GM19240 (cell line): ENCODE results near the gene PDE7B.

Experiments
- DNase-seq: peaks from one replicate; pipeline ENCODE4 v3.0.0; 2011; ENCODE audit warnings: low spot score; ENCODE audit not compliant: insufficient read length

The PDE7B gene

DNA sequence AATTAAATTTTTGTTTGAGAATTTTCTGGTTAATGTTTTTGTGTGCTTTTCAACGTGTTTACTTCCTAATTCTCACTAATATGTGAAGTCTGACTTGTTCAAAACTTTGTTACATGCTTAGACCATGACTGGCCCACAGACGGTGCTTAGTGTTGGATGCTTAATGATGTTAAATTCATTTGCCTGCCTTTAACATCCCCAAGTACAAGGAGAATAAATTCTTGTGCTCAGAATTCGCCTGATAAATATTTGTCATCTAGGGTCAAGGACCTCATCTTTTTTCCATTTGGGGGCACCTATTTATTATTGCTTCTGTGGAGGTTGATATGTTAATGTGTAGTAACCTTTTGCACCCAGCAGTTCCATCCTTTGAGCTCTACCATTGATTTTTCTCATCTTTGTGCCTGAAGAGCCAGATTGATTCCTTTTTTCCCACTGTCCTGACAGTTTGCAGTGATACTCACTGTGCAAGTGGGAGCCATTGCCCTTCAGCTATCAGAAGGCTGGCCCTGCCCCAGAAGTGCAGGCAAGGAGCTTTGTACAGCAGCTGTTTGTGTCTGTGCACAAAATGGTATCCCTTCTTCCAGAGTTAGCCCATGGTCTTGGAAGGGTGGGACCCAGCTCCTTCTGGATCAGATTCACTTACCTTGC is 170.8 kb downstream of the PDE7B start:
- no peak for DNase-seq

DNA sequence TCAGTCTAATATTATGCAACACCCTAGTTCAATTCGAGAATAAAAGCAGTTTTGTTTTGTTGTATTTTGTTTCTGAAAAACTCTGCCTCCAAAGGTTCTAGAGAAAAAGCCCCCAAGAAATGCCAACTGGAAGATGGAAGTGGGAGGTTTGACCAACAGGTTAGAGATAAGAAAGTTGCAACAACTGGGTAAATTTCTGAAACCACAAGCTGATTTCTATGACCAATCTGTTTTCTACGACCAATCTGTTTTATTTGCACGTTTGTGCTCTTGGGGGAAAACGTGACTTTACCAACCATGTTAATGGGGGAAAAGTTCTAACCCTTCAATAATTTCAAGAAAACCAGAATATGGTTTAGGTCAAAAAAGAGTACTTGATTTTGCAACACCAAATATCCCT is 173.2 kb downstream of the PDE7B start:
- no peak for DNase-seq

DNA sequence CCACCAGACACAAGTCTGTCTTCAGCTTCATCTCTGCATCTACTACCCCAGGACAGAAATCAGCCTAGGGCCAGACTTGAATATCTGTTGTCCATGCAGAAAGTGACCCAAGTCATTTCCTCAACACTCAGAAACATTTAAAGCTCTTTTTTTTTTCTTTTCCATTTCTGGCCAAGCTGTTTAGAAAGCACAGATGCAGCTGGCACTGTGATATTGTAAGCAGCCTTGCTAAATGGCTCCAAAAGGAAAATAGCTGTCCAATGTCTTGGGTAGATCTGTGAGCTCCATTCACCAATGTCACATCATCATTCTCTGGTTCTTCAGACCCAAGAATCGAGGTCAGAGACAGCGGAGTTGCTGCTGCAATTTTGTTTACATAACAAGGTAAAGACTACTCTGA is 174.2 kb downstream of the PDE7B start:
- no peak for DNase-seq

DNA sequence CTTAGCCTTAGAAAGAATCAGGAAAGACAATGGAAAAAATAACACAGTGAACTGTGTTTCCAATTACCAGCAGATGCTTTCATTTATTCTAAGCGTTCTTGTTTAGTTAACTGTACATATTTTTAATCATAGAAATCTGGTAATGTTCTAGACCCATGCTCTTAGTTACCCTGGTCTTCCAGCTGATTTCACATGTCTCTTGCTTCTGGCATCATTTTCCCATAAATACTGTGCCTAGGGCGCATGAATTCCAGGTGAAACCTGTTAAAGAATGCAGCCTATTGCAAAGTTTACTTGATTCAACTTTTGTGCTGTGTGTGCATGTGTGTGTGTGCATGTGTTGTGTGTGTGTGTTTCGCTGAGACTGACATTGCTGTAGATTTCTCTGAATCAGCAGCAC is 178.6 kb downstream of the PDE7B start:
- DNase-seq, result no peak

DNA sequence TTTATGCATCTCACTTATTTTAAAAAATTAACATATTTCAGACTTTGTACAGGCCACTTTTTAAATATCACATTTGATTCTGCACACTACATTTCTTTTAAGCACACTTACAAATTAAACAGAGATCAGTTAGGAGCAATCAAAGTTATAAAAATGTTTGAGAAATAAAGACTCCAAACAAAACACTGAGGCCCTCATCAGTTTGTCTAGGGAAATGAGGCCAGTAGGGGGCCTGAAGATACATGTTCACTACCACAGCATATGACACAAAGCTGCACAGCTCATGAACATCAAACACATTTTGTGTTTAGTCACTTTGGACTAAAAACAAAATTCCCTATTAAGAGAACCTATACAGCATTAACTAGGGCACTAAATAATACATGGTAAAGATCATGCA is 180.5 kb downstream of the PDE7B start:
- no peak for DNase-seq

DNA sequence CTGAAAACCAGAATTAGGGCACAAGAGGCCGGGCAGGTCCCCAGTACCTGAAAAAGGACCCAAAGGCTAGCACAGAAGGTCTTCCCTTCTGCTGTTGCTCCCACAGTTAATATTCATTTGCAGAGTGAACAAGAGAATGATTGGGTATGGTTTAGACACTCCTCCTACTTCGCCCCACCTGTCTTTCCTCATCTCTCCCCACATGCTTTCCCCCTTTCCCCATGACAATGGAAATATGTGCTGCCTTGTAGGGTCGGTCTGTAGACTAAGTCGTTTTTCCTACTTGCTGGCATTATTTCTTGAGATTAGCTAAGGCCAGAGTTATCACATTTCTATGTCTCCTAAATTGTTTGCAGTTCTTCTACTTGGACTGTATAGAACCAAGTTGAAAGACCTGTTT is 181.9 kb downstream of the PDE7B start:
- no peak for DNase-seq

DNA sequence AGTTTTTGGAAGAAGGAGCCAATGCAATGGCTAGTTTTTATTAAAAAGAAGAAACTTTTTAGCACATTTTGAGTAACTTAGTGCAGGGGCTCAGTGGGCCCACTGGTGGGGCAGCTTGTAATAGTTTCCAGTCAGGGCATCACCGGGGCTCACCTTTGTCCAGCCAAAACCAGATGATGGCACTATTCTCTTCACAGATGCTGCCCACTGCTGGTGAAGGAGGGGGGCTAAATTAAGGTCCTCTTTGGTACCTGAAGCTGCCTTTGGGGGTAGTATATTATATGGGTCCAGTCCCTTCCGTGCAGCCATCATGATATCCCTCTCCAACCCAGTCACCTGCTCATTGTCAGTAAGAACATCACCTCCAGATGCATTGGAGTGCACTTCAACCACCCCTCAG is 182.9 kb downstream of the PDE7B start:
- no peak for DNase-seq

DNA sequence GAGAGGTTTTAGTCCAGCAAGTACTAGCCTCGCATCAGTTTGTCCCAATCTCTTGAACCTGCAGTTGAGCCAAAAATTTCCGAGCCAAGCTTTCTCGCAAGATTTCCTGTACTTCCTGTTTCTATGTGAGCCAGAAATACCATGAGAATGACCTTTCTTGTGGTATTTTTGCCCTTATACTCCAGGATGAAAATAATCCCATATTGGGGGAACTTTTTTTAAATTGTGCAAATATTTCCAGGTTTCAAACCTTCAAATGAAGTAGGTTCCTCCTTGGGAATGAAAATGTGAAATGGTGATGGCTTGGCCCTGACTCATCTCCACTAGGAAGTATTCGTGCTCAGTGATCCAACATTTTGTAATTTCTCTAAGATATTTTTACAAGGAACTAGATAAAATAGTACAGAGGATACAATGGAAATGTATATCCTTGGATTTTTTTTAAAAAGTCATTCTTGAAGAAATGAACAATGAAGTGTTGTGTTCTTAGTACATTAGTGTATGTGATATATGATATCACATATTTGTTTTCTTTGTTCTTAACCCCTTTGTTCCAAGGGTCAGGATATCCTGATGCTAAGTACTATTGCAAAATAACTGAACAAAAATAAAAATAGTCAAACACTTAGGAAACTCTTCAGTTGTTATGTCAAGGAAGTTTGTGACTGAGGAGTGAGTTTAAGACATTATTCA is 184.0 kb downstream of the PDE7B start:
- no peak for DNase-seq

DNA sequence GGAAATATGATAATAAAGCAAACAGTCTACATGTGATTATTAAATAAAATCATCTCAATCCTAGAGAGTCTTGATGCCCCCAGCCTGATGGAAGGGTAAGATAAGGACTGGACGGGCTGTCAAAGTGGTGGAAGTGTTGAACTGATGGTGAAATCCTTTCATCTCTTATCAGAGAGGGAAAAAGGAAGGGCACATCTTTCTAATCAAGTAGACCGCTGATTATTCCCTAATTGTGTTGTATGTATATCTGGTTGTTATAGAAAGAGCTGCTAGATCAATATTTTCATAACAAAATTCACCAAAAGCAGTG is 184.5 kb downstream of the PDE7B start:
- no peak for DNase-seq

DNA sequence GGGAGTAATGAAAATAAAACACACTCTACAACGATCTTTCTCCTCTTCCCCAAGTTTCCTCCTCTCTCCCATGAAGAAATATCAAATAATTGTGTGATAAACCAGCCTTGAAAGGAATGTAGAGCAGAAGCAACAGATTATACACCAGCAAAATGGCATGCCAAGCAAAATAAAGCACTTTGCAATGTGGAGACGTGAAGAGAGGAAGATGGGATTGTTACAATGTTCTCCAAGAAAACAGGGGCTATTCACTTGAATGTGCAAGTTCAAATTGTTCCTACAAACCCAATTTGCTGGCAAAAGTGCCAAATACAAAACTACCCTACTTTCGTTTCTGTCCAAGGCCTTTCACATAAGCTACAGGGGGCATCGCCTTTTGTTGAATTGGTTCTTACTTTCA is 185.1 kb downstream of the PDE7B start:
- DNase-seq, result no peak

DNA sequence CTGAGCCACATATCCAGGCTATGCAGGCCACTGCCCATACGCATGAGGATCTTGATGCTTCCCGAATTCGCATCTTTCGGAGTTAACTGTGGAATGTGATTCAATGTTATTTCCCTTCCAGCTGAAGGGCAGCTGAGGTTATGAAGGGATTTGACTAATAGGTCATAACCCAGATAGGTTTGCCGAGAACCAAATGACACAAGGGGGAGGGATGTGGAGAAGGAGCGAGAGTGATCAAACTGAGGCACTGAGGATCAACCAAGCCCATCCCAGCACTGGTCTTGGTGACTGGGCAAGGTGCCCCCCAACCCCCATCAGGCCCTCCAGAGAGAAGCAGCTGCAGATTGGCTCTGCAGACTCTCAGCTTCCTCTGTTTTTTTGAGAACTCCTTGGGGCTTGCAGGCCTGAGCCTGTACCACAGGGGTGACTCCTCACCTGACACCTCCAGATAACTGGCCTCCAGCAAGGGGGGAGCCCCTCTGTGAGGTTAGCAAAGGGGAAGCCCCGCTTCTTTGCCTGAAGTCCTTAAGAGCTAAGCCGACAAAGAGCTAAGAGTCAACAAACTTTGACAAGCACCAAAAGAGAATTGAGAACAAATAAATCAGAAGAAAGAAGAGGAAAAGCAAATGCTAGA is 185.9 kb downstream of the PDE7B start:
- no peak for DNase-seq

DNA sequence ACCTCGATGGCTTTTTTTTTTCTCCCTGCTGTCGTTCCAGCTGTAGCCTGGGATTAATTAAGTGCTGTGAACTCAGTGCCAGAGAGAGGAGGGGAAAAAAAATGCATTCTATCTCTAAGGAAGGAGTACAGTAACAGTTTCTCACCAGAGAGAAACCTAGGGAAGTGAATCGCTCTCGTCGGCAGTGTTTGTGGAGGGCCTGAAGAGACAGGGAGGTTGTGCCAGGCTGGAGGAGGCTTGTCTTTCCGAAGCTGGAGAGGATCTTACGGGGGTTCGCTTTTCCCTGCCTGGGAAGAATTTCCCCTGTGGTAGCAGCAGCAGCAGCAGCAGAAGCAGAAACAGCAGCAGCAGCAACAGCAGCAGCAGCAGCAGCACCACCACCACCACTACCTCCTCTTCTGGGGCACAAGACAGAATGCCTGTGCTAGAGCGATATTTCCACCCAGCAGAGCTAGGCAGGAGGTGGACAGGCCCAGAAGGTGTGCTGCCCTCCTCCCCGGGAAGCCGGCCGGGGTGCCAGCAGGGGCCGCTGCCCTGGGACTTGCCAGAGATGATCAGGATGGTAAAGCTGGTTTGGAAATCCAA is 186.5 kb downstream of the PDE7B start:
- no peak for DNase-seq

DNA sequence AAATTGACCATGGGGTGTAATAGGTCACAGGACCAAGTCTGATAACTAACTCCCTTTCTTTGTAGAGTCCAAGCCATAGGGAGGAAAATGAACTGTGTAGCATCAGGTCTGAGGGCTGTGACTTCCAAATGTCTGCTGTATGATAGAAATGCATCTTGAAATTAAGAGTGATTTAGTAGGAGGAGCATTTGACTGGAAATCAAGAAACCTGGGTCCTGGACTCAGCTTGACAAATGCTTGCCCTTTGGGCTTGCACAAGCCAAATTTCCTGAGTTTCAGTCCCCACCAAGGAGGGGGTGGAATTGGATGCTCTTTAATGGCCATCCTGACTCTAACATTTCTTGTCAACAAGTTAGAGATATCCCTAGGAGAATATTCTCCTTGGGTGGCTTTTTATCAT is 187.0 kb downstream of the PDE7B start:
- DNase-seq, result no peak

DNA sequence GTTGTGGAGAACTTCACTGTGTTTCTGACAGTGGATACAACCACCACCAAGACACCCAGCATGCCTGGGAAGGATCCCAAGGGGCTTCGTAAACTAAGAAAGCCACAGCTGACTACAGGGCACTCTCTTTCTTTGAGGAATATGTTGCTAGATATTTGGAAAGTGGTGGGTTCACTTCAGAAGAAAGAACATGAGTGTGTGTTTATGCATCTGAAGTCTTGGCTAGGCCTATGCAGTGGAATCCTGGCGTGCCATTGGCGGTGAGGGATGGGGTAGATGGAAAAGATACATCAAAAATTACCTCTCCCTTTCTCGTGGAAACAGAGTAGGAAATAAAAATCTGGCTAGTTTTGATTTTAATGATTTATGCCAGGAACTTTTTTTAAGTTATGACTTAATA is 187.7 kb downstream of the PDE7B start:
- DNase-seq, result no peak

DNA sequence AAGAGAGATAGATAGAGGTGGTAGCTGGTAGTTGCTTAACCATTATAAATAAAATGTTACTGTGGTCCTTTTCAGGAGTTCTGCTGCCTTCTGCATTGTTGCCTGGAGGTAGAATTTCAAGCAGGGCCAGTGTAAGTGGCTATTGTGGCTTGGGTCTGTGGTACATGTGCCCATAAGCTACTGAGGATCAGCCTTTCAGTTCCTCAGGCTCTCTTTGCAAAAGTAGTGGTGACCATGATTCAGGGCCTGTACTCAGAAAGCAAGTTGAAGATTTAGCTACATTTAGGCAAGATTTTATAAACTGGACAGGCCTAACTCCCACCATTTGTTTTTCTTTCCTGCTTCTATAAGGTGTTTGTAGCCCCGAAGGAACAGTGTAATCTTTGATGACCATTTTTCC is 199.0 kb downstream of the PDE7B start:
- no peak for DNase-seq

DNA sequence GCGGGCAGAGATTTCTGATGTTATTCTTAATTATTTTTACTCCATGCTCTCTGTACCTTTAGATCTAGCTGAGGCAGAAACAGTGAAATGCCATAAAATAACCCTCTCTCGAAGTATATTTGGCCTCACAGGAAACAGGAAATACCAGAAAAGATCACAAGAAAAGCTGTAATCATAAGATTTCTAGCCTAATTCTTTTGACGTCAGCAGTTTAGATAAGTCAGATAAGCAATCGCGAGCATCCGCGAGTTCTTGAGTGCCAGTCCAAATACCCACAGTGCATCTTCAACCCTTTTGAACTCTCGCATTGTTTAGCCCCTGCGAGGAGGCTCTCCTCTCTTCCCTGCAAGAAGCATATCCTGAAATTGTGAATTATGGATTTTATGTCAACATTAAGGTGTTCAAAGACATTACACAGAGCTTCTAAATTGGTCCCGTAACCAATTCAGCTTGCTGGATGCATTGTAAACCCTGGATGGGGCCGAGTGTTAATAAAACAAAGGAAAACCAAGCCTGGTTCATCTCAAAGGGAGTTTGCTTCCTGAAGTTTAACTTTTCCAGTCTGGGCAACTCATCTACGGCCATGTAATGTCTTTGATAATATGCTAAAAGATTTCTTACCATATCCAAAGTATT is 199.8 kb downstream of the PDE7B start:
- DNase-seq, result no peak

DNA sequence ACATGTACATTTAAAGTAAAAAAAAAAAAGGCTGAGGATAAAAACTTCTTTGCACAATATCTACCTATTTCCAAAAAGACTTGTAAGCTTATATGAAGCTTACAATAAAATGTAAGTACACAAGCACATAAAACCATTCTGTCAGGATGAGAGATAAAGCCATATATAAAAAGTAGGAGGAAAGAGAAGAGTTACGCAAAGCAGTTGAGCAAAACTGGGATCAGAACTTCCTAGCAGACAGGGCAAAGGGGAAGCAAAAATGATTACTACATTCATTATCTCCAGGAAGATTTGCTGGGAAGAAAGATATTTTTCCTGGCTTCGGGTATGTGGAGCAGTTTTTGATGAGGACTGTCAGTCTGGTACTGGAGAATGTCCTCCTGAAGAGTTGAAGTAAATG is 200.5 kb downstream of the PDE7B start:
- no peak for DNase-seq

DNA sequence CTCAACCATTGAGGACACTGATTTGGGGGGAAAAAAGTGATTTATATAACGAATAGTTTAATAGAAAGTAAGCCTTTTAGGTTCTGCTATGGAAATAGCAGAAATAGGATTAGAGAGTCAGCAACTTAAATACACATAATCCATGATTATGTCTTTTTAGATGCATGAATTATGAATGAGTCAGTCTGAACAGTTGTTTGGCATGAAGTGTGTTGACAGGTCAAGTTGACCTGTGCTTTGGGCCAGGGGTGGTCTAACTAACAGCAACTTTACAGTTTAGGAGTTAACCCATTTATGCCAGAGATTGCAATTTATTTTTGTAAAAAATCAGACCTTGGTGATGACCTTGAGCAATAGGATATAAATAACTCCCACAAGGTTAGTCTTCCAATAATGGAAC is 207.4 kb downstream of the PDE7B start:
- DNase-seq, result no peak

DNA sequence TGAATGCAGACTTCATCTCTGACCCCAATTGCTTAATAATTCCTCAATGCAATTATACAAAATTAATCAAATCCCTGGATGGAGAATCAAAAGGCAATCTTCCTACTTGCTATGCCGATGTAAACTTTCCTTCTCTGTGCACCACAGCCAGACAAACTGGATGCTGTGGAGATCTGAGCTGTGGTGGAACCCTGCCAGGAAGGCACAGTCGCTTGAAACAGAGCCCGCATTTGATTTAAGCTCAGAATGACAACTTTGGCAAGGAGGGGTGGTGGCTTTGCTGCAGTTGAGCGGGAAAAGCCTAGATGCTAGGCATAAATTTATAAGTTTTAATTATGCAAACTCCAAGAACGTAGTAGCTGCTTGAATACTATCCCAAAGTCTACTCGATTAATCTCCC is 207.8 kb downstream of the PDE7B start:
- DNase-seq, result no peak

DNA sequence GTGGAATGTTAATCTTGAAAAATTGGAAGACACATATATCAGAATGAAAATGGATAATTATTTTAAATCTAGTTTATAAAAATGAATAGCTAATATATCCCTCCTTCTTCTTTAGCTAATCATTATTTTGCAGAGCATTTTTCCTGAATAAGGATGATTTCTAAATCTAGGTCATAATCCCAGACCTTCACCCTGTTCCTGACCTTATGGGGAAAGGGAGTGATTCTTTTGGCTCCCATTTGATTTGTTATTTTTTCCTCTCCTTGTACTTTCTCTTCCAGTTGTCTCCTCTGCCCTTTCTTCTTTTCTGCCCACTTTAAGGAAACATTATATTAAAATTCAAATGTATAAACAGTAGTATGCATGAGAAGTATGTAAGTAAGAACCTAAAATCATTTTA is 208.6 kb downstream of the PDE7B start:
- DNase-seq, result no peak

DNA sequence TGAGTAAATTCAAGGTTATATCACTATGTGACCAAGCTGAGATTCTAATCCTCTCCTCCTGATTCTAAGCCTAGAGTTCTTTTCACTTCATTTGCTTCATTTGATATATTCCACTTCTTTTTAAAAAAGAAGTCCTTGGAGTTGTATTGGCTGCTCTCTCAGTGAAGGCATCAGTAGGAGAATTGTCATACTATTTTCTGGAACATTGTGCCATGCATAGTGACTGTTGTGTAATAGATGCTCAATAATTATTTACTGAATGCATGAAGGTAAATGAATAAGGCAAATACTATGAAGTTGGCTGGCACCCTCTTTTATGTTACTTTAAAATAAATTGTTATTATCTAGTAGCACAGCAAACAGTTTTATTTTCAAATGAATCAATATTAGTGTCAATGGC is 209.3 kb downstream of the PDE7B start:
- DNase-seq, result no peak

DNA sequence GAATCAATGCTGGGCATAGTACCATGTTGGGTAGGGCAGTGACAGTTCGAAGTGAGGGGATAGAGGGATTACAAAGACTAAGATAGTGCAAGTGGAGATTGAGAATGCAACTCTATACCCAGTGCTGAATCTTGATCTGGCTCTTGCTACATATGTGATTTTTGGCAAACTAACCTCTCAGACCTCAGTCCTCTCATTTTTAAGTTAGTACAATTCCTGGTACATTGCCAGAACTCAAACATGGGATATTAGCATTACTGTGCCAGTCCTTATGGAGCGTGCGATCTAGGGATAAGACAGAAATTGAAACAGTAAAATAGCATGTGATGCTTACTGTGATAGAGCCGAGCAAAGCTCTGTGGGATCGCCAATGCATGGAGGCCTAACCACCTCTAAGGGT is 210.2 kb downstream of the PDE7B start:
- no peak for DNase-seq
